HG03520 (cell line): Measurements from ENCODE around the gene NUDT9.

ENCODE experiments used
- ATAC-seq: cut with Tn5 transposase; IDR thresholded peaks from one replicate; pipeline ENCODE4 v1.9.1; 2021; ENCODE audit warnings: mild to moderate bottlenecking, moderate library complexity; ENCODE audit not compliant: unreplicated experiment

Gene NUDT9

DNA sequence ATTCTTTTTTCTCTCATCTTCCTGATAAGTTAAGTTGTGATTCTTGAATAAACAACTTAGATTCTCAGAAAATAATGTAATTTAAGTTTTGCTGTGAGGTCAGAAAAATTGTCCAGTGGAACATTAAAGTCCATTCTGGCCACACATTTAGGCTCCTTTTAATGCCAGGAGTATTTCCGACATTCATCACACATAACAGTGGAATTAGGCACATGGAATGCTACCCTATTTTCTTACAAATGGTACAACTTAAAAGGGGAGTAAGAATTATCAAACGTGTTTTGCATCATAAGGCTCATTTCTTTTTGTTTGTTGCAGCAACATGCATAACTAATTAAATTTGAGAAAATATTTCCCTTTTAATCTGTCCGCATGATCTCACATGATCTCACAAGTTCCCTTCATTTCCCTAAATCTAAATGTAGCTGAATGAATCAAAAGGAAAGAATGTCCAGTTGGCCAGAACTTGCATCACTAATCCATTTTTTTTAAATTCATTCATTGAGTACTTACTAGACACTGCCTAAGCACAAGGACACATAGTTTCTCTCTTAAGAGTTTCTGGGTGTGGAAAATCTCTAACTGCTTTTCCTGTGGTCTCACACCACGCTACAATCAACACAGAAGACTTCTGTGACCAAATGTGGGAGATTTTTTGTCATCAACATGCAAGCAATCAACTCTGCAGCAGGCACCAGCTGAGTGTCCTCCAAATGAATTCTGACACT lies 84.8 kb downstream of the NUDT9 start:
- ATAC-seq, result no peak
